ENCODE data around the gene BAHD1. TPM values are rescaled to one million over a fixed set of nuclear protein-coding genes. Genes with fewer than 3 reads are reported as not detected.

Gene BAHD1
- 26.5 and 26.7 TPM in 2 replicates for total RNA-seq

GRCh38 chr15:40440743-40441564, at the start of gene BAHD1:
TSS of gene BAHD1 (plus strand) at chr15:40440953. CDS start at chr15:40458465, 17,512 bp downstream.
- Mint-ChIP-seq H3K4me3 (ENCODE audit: low read depth) (peak within 1 kb of the TSS; percentile 91), H3K27ac (peak within 1 kb of the TSS; percentile 77), H3K9me3 (no peaks in the 10 kb centered on the region), H3K36me3 (ENCODE audit: low read depth) (peaks cover 15% of the 10 kb centered on the region), H3K27me3 (ENCODE audit: low read depth) (peaks cover 52% of the 10 kb centered on the region), H3K4me1 (ENCODE audit: low read depth) (peaks cover 37% of the 10 kb centered on the region)
- intact Hi-C loops (cut with micrococcal nuclease): loop anchor here (1.0 to 5.0 kb wide), 3 partner anchors 29 to 128 kb away; partner anchors contain the start of genes CHST14 and RPUSD2
- peak; percentile 94 for DNase-seq (ENCODE audit: low spot score)

- intact Hi-C loops (cut with micrococcal nuclease): no loop called here
These were observed 47.5 kb upstream of the BAHD1 start for GRCh38 chr15:40392986-40393948.

GRCh38 chr15:40397688-40398412, 42.9 kb upstream of the BAHD1 start:
- H3K27ac Mint-ChIP-seq: peak overlapping the region; percentile 34
- DNase-seq (ENCODE audit: low spot score): no peak
- H3K4me1 Mint-ChIP-seq (ENCODE audit: low read depth): peaks cover 23% of the 10 kb centered on the region
- H3K36me3 Mint-ChIP-seq (ENCODE audit: low read depth): peaks cover 23% of the 10 kb centered on the region
- no peaks in the 10 kb centered on the region for H3K27me3 Mint-ChIP-seq (ENCODE audit: low read depth)
- intact Hi-C loops (cut with micrococcal nuclease): loop anchor here (2.0 kb wide), 1 partner anchor 15 kb away; the partner anchor contains the start of gene KNSTRN
- H3K9me3 Mint-ChIP-seq: no peaks in the 10 kb centered on the region
- H3K4me3 Mint-ChIP-seq (ENCODE audit: low read depth): peak overlapping the region; percentile 24

More at GRCh38 chr15:40392986-40393948, 47.5 kb upstream of the BAHD1 start:
- no peak overlapping the region for H3K27ac Mint-ChIP-seq
- no peaks in the 10 kb centered on the region for H3K27me3 Mint-ChIP-seq (ENCODE audit: low read depth)
- H3K4me3 Mint-ChIP-seq (ENCODE audit: low read depth): no peak overlapping the region
- no peaks in the 10 kb centered on the region for H3K9me3 Mint-ChIP-seq
- H3K36me3 Mint-ChIP-seq (ENCODE audit: low read depth): peaks cover 62% of the 10 kb centered on the region
- peaks cover 8% of the 10 kb centered on the region for H3K4me1 Mint-ChIP-seq (ENCODE audit: low read depth)
- no peak for DNase-seq (ENCODE audit: low spot score)

DNA sequence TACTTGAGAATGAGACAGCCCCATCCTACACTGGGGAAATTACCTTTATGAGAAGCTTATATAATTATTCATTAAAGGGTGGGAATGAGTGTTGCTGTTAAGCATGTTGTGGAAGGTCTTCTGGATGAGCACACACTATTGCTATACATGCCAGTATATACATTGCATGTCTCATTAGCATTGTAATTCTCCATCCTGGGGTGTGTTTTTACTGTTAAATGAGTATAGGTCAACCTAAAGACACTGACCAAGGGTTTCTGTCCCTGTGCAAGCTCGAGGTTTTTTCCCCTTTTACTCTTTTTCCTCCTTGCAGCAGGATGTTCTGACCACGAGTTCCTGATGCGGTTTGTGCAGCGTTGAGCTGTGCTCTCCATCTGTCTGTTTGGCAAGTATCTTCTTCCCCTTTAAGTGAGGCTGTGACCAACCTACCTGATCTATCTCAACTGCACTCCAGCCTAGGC, 42.3 kb upstream of the BAHD1 start:
- Mint-ChIP-seq H3K9me3 (no peaks in the 10 kb centered on the region), H3K36me3 (ENCODE audit: low read depth) (peaks cover 17% of the 10 kb centered on the region), H3K4me3 (ENCODE audit: low read depth) (no peak overlapping the region), H3K27ac (peak overlapping the region; percentile 63), H3K27me3 (ENCODE audit: low read depth) (no peaks in the 10 kb centered on the region), H3K4me1 (ENCODE audit: low read depth) (peaks cover 23% of the 10 kb centered on the region)
- intact Hi-C loops (cut with micrococcal nuclease): loop anchor here (2.0 kb wide), 1 partner anchor 16 kb away; the partner anchor contains the start of gene KNSTRN
- DNase-seq (ENCODE audit: low spot score): peak; percentile 23

DNA sequence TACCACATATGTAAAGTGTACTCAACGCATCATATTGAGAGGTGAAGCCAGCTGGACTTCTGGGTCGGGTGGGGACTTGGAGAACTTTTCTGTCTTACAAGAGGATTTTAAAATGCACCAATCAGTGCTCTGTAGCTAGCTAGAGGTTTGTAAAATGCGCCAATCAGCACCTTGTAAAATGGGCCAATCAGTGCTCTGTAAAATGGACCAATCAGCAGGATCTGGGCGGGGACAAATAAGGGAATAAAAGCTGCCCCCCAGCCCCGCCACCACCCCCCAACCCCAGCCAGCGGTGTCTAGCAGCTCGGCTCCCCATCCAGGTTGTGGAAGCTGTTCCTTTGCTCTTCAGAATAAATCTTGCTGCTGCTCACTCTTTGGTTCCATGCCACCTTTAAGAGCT, 41.4 kb upstream of the BAHD1 start:
- no peak overlapping the region for H3K4me3 Mint-ChIP-seq (ENCODE audit: low read depth)
- intact Hi-C loops (cut with micrococcal nuclease): loop anchor here (2.0 kb wide), 1 partner anchor 17 kb away; the partner anchor contains the start of gene KNSTRN
- peaks cover 12% of the 10 kb centered on the region for H3K36me3 Mint-ChIP-seq (ENCODE audit: low read depth)
- H3K27me3 Mint-ChIP-seq (ENCODE audit: low read depth): no peaks in the 10 kb centered on the region
- no peak for DNase-seq (ENCODE audit: low spot score)
- no peak overlapping the region for H3K27ac Mint-ChIP-seq
- no peaks in the 10 kb centered on the region for H3K9me3 Mint-ChIP-seq
- peaks cover 26% of the 10 kb centered on the region for H3K4me1 Mint-ChIP-seq (ENCODE audit: low read depth)

DNA sequence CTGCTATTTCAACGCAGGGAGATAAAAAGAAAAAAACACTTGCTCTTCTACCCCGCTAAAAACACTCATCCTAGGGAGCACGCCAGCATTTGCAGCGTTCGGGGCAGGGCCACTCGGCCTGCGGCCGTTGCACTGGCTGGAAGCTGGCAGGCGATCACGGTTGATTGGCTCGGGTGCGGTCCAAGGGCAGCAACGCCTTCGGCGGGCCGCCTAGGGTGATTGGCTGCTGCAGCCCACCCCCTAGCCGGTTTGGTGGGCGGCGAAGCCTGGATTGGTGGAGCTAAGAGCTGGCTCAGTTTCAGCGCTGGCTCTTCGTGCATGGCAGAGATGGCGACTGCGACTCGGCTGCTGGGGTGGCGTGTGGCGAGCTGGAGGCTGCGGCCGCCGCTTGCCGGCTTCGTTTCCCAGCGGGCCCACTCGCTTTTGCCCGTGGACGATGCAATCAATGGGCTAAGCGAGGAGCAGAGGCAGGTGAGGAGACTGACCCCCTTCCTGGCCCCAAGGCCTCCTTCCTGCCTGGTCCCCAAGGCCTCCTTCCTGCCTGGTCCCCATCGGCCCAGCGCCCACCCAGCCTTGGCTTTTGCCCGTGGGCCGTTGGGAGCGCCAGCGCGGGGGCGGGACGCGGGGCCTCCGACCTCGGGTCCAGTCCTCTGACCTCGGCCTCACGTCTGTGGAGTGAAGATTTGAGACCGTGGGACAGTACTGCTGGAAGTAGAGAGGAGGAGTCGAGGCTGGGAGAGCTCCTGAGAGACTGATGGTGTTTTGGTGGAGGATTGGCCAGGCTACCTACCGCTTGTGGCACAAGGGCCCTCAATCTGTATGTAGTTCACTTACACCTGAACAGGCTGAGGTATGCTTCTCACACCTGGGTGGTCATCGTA, 35.0 kb upstream of the BAHD1 start, which contains the start of gene IVD:
TSS of gene IVD (plus strand) at position 295 of the 881 bp plus-strand sequence. CDS start at position 328, 33 bp downstream.
- Mint-ChIP-seq H3K27me3 (ENCODE audit: low read depth) (no peaks in the 10 kb centered on the region), H3K36me3 (ENCODE audit: low read depth) (peaks cover 39% of the 10 kb centered on the region), H3K9me3 (no peaks in the 10 kb centered on the region), H3K27ac (peak within 1 kb of the TSS; percentile 87), H3K4me1 (ENCODE audit: low read depth) (peaks cover 46% of the 10 kb centered on the region), H3K4me3 (ENCODE audit: low read depth) (peak within 1 kb of the TSS; percentile 78)
- intact Hi-C loops (cut with micrococcal nuclease): loop anchor here (5.0 kb wide), 1 partner anchor 38 kb away; no protein-coding TSS in a partner anchor
- DNase-seq (ENCODE audit: low spot score): peak; percentile 85

GRCh38 chr15:40407330-40407990, 33.3 kb upstream of the BAHD1 start:
- intact Hi-C loops (cut with micrococcal nuclease): loop anchor here (5.0 kb wide), 1 partner anchor 40 kb away; no protein-coding TSS in a partner anchor
- H3K4me1 Mint-ChIP-seq (ENCODE audit: low read depth): peaks cover 46% of the 10 kb centered on the region
- no peak for DNase-seq (ENCODE audit: low spot score)
- peak overlapping the region; percentile 67 for H3K27ac Mint-ChIP-seq
- peaks cover 55% of the 10 kb centered on the region for H3K36me3 Mint-ChIP-seq (ENCODE audit: low read depth)
- H3K9me3 Mint-ChIP-seq: no peaks in the 10 kb centered on the region
- H3K27me3 Mint-ChIP-seq (ENCODE audit: low read depth): no peaks in the 10 kb centered on the region
- peak overlapping the region; percentile 78 for H3K4me3 Mint-ChIP-seq (ENCODE audit: low read depth)

GRCh38 chr15:40409366-40409765, 31.4 kb upstream of the BAHD1 start:
- Mint-ChIP-seq H3K9me3 (no peaks in the 10 kb centered on the region), H3K27ac (peak overlapping the region; percentile 10), H3K36me3 (ENCODE audit: low read depth) (peaks cover 67% of the 10 kb centered on the region), H3K27me3 (ENCODE audit: low read depth) (no peaks in the 10 kb centered on the region), H3K4me1 (ENCODE audit: low read depth) (peaks cover 42% of the 10 kb centered on the region), H3K4me3 (ENCODE audit: low read depth) (no peak overlapping the region)
- no peak for DNase-seq (ENCODE audit: low spot score)
- intact Hi-C loops (cut with micrococcal nuclease): loop anchor here (5.0 kb wide), 1 partner anchor 42 kb away; no protein-coding TSS in a partner anchor

GRCh38 chr15:40410476-40410875, 30.3 kb upstream of the BAHD1 start:
- Mint-ChIP-seq H3K9me3 (no peaks in the 10 kb centered on the region), H3K27me3 (ENCODE audit: low read depth) (no peaks in the 10 kb centered on the region), H3K4me3 (ENCODE audit: low read depth) (no peak overlapping the region), H3K27ac (peak overlapping the region; percentile 14), H3K36me3 (ENCODE audit: low read depth) (peaks cover 73% of the 10 kb centered on the region), H3K4me1 (ENCODE audit: low read depth) (peaks cover 32% of the 10 kb centered on the region)
- no peak for DNase-seq (ENCODE audit: low spot score)
- intact Hi-C loops (cut with micrococcal nuclease): no loop called here

- H3K4me1 Mint-ChIP-seq (ENCODE audit: low read depth): peaks cover 25% of the 10 kb centered on the region
- H3K27me3 Mint-ChIP-seq (ENCODE audit: low read depth): no peaks in the 10 kb centered on the region
- no peaks in the 10 kb centered on the region for H3K9me3 Mint-ChIP-seq
- H3K4me3 Mint-ChIP-seq (ENCODE audit: low read depth): no peak overlapping the region
- peak overlapping the region; percentile 1 for H3K27ac Mint-ChIP-seq
- H3K36me3 Mint-ChIP-seq (ENCODE audit: low read depth): peaks cover 69% of the 10 kb centered on the region
- no peak for DNase-seq (ENCODE audit: low spot score)
- intact Hi-C loops (cut with micrococcal nuclease): no loop called here
These were observed 28.5 kb upstream of the BAHD1 start for GRCh38 chr15:40412095-40412759.
